Loucy (cell line): ENCODE results near the gene ZNF467.

Source experiments
- H2AFZ ChIP-seq: fragments of 200-600 bp; sonication (generic); 2 replicates; pipeline ENCODE4 v1.6.0; 2016; ENCODE audit warnings: antibody characterized with exemption, mild to moderate bottlenecking, low read length, moderate library complexity
- H3F3A ChIP-seq: fragments of 200-600 bp; 2 replicates; pipeline ENCODE4 v1.6.0; 2016; ENCODE audit warnings: antibody characterized with exemption, low read depth, mild to moderate bottlenecking
- H3K27me3 ChIP-seq: fragments of 200-600 bp; sonication (generic); 2 replicates; pipeline ENCODE4 v1.6.1; 2014; ENCODE audit warnings: low read length, mild to moderate bottlenecking; ENCODE audit not compliant: insufficient read depth, poor library complexity, severe bottlenecking
- H3K36me3 ChIP-seq: fragments of 200-600 bp; sonication (generic); 2 replicates; pipeline ENCODE4 v1.6.1; 2016; ENCODE audit warnings: low read length; ENCODE audit not compliant: insufficient read depth
- H3K4me1 ChIP-seq: fragments of 200-600 bp; sonication (generic); 2 replicates; pipeline ENCODE4 v1.5.1; 2014; ENCODE audit warnings: low read length, mild to moderate bottlenecking; ENCODE audit not compliant: insufficient read depth, poor library complexity, severe bottlenecking
- H3K4me2 ChIP-seq: fragments of 200-600 bp; sonication (generic); 2 replicates; pipeline ENCODE4 v1.6.0; 2014; ENCODE audit warnings: antibody characterized with exemption, low read length, low read depth, mild to moderate bottlenecking; ENCODE audit not compliant: poor library complexity, severe bottlenecking
- H3K4me3 ChIP-seq: fragments of 200-600 bp; sonication (generic); 2 replicates; pipeline ENCODE4 v1.5.1; 2014; ENCODE audit warnings: low read length, mild to moderate bottlenecking, mixed read lengths; ENCODE audit not compliant: poor library complexity, severe bottlenecking
- H3K79me2 ChIP-seq: fragments of 200-600 bp; sonication (generic); 2 replicates; pipeline ENCODE4 v1.6.1; 2014; ENCODE audit warnings: low read length; ENCODE audit not compliant: insufficient read depth
- H3K9ac ChIP-seq: fragments of 200-600 bp; sonication (generic); 2 replicates; pipeline ENCODE4 v1.6.0; 2014; ENCODE audit warnings: mild to moderate bottlenecking, low read depth, low read length, moderate library complexity; ENCODE audit not compliant: poor library complexity, severe bottlenecking
- H3K9me2 ChIP-seq: fragments of 200-600 bp; sonication (generic); replicated peaks from 2 replicates; pipeline ENCODE4 v1.6.1; 2016; ENCODE audit warnings: low read depth, low read length, mixed read lengths
- H3K9me3 ChIP-seq: fragments of 200-600 bp; sonication (generic); 2 replicates; pipeline ENCODE4 v1.6.1; 2014; ENCODE audit warnings: mild to moderate bottlenecking, antibody characterized with exemption, low read length, low read depth; ENCODE audit not compliant: insufficient read depth
- H4K20me1 ChIP-seq: fragments of 200-600 bp; sonication (generic); 2 replicates; pipeline ENCODE4 v1.6.0; 2014; ENCODE audit warnings: antibody characterized with exemption, low read length, mild to moderate bottlenecking; ENCODE audit not compliant: insufficient read depth, poor library complexity, severe bottlenecking
- CTCF ChIP-seq: fragments of 200-600 bp; sonication (generic); conservative IDR thresholded peaks from 2 replicates; pipeline ENCODE4 v1.5.1; 2014; ENCODE audit warnings: mild to moderate bottlenecking, antibody characterized with exemption, low read length
- EZH2phosphoT487 ChIP-seq: fragments of 200-600 bp; IDR thresholded peaks from 2 replicates; pipeline ENCODE4 v1.6.1; 2018; ENCODE audit warnings: antibody characterized with exemption, mild to moderate bottlenecking, moderate library complexity, borderline replicate concordance

The ZNF467 gene

GRCh38 chr7:149733924-149734790, 39.2 kb downstream of the ZNF467 start:
- Histone ChIP-seq H3K4me3 (no peak overlapping the region), H3K9ac (no peak overlapping the region), H3K79me2 (no peaks in the 10 kb centered on the region)

DNA sequence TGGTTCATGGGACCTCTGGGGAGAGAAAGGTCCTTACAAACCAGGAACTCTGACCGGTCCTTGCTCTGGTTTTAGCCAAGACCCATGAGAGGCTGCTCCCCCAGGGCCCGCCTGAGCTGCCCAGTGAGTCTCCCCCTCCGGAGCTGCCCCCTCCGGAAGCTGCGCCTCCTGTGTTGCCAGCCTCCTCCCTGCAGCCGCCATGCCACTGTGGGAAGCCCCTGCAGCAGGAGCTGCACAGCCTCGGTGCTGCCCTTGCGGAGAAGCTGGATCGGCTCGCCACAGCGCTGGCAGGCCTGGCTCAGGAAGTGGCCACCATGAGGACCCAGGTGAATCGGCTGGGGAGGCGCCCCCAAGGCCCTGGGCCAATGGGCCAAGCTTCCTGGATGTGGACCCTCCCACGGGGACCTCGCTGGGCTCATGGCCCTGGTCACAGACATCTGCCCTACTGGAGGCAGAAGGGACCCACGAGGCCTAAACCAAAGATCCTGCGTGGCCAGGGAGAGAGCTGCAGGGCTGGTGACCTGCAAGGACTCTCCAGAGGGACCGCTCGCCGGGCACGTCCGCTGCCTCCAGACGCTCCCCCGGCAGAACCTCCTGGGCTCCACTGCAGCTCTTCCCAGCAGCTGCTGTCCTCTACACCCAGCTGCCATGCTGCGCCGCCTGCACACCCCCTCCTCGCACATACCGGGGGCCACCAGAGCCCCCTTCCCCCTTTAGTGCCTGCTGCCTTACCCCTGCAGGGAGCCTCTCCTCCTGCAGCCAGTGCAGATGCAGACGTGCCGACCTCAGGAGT, 40.1 kb downstream of the ZNF467 start:
- Histone ChIP-seq H3K9ac (no peak overlapping the region), H4K20me1 (no peaks in the 10 kb centered on the region), H3K79me2 (no peaks in the 10 kb centered on the region), H3K4me1 (peaks cover 10% of the 10 kb centered on the region), H3K4me2 (no peak overlapping the region), H3K4me3 (no peak overlapping the region), H3K9me2 (no peaks in the 10 kb centered on the region), H3K27me3 (no peaks in the 10 kb centered on the region), H2AFZ (no peak overlapping the region), H3F3A (no peaks in the 10 kb centered on the region), H3K9me3 (no peaks in the 10 kb centered on the region), H3K36me3 (peaks cover 20% of the 10 kb centered on the region; the same call in 1 of the 2 replicates)
- TF ChIP-seq CTCF (no peak), EZH2phosphoT487 (no peak)

More at GRCh38 chr7:149733924-149734790, 39.2 kb downstream of the ZNF467 start:
- H3K36me3 ChIP-seq: peaks cover 12% of the 10 kb centered on the region; the same call in 1 of the 2 replicates
- H3K9me2 ChIP-seq: no peaks in the 10 kb centered on the region
- no peak overlapping the region for H2AFZ ChIP-seq
- no peaks in the 10 kb centered on the region for H3K9me3 ChIP-seq
- no peaks in the 10 kb centered on the region for H4K20me1 ChIP-seq
- no peak overlapping the region for H3K4me2 ChIP-seq
- H3K4me1 ChIP-seq: peaks cover 10% of the 10 kb centered on the region
- H3K27me3 ChIP-seq: no peaks in the 10 kb centered on the region
- H3F3A ChIP-seq: no peaks in the 10 kb centered on the region
- TF ChIP-seq CTCF (no peak), EZH2phosphoT487 (no peak)

DNA sequence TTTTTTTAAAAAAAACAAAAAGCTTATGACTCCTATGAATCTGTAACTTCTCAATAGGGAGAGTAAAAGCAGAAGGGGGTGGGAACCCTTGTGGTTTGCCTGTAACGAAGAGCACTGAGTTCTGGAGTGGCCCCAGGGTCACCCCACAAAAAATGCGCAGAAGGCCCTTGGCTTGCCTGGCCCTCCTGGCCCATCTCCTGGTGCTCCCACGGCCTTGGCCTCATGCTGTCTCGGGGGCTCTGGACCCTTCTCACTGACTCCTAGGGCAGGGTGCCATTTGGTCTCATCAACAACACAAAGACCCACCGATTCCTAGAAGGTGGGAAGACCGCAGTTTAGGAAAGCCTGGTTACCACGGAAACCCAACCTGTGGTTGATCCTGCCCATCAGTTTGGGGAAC, 40.8 kb downstream of the ZNF467 start:
- Histone ChIP-seq H4K20me1 (no peaks in the 10 kb centered on the region), H3F3A (no peaks in the 10 kb centered on the region), H3K9ac (no peak overlapping the region), H3K4me1 (peaks cover 10% of the 10 kb centered on the region), H3K79me2 (no peaks in the 10 kb centered on the region), H3K4me3 (no peak overlapping the region), H3K27me3 (no peaks in the 10 kb centered on the region), H3K36me3 (peaks cover 20% of the 10 kb centered on the region; the same call in 1 of the 2 replicates), H2AFZ (no peak overlapping the region), H3K9me3 (no peaks in the 10 kb centered on the region), H3K4me2 (no peak overlapping the region), H3K9me2 (no peaks in the 10 kb centered on the region)
- TF ChIP-seq EZH2phosphoT487 (no peak), CTCF (no peak)
